GM21367 (cell line): ENCODE measurements around the gene ZNF562.

Source experiments
- ATAC-seq: cut with Tn5 transposase; IDR thresholded peaks from one replicate; pipeline ENCODE4 v1.9.1; 2021; ENCODE audit not compliant: unreplicated experiment

The ZNF562 gene

DNA sequence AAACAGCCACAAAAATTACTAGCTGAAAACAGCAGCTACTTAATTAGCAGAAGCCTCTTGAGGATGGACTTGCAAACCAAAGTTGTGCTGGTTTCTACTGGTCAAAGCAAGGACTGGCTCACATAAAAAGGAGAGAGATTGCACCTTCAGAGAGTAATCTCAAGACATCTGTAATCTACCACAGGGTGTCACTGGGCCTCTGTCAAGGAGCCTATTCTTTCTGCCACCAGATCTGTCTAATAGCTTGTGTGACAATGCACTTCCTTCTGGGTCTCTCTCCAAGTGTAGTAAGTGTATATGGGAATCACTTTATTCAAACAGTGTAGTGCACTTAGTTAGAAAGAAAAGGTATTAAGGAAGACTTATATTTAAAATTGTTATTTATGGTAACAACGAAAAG lies 29.4 kb downstream of the ZNF562 start:
- ATAC-seq, result no peak

DNA sequence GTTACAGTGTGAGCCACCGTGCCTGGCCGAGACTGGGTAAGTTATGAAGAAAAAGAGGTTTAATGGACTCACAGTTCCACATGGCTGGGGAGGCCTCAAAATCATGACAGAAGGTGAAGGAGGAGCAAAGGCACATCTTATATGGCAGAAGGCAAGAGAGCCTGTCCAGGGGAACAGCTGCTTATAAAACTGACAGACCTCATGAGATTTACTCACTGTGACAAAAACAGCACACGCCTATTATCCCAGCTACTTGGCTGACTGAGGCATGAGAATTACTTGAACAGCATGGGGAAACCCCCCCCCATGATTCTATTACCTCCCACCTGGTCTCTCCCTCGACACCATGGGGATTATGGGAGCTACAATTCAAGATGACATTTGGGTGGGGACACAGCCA lies 30.4 kb downstream of the ZNF562 start:
- no peak for ATAC-seq

DNA sequence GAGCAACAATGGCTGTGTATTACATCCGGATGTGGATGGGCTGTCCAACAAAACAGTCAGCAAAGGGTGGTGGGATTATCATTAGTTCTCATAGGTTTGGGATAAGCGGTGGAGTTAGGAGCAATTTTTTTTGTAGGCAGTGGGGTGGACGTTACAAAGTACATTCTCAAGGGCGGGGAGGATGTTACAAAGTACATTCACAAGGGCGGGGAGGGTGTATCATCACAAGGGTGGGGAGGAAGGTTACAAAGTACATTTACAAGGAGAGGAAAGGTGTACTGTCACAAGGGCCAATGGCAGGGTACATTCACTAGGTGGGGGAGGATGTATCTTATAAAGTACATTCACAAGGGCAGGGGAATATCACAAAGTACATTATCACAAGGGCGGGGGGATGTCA lies 33.1 kb downstream of the ZNF562 start:
- ATAC-seq, result no peak

DNA sequence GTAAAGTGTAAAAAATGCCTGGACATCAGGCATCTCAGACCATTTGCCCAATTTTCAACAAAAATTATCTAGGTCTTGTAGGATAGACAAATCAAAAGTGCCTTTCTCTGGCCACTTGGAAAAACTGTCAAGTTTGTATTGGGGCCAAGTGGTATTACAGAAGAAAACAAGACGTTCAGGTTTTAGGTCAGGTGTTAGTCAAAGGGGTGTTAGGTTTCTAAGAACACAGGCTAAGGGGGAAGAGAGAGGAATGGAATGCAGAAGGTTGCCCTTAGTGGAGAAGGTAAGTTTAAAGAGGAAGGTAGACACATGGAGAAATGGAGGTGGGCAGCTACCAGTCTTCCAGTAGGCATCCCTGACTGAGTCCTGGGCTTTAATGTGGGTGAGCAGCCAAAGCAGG lies 33.9 kb downstream of the ZNF562 start:
- no peak for ATAC-seq

DNA sequence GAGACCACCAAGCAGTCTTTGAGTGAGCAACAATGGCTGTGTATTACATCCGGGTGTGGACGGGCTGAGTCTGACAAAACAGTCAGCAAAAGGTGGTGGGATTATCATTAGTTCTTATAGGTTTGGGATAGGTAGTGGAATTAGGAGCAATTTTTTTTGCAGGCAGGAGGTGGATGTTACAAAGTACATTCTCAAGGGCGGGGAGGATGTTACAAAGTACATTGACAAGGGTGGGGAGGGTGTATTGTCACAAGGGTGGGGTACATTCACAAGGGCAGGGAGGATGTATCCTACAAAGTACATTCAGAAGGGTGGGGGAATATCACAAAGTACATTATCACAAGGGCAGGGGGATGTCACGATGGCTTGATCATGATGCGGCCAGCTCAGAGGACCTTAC lies 38.9 kb downstream of the ZNF562 start:
- ATAC-seq, result no peak

DNA sequence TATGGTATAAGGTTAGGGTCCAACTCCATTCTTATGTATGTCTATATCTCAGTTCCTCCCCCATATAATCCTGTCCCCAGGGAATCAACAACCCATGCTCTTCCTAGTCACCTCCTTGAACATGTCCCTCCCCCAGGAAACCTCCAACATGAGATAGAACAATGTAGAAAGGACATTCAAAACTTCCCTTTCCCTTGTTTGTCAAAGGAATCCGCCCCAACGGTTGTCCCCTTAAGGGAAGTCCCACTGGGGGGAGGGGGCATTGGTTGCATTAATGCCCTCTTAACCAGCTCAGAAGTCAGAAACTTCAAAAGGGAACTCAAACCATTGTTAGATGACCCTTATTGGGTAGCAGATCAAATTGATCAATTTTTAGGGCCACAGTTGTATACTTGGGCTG lies 47.0 kb downstream of the ZNF562 start:
- ATAC-seq, result no peak

DNA sequence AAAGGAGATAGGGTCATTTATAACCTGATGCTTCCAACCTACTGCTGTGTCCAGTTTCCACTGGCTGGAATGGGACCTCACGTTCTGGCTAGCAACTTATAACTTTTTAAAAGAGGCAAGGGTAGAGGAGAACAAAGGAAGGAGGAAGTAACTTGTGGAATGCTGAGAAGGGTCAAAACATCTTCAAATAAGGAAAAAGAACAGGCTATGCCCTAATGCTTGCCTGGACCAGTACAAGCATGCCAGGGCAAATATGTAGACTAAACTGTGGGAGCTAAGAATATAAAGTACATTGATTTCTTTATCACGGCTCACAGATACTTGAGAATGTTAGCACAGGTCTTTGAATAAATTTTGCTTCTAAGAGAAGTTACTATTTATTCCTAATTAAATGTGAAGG lies 52.4 kb downstream of the ZNF562 start:
- ATAC-seq, result no peak

DNA sequence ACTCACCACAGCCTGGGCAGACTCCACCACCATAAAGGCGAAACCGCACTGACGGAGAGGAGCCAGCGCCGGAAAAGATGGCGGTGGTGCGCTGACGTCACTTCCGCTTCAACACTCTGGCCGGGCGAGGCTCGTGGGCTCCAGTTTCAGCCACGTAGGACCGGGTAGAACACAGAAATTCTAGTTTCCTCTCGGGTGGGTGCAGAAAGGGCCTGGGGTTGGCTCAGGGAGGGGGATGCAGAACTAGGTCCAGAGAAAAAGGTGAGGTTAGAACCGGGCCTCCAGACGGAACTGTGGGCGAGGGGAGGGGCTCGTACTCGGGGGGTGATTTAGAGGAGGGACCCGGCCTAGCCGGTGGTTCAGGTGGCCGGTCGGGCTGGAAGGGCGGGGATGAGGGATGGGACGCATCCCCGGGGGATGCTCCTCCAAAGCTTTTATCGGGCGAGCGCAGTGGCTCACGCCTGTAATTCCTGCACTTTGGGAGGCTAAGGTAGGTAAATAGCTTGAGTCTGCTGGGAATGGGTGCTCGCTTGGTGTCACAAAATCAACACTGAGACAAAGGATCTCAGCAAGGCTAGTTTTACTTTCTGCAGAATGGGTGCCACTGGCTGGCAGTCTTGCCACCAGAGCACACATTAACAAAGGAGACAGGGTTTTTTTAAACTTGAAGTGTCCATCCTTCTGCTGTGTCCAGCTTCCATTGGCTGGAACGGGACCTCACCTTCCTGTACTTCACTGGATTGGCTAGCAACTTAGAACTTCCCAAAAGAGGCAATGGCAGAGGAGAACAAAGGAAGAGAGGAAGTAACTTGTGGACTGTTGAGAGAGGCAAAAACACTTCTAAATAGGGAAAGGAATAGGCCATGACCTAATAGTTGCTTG lies 53.5 kb downstream of the ZNF562 start, which contains the start of gene ZNF561:
Gene ZNF561, minus strand, starts transcription at position 77 of the 882 bp plus-strand sequence. CDS start 1,776 bp downstream, outside the sequence.
- ATAC-seq, result peak; percentile 70

DNA sequence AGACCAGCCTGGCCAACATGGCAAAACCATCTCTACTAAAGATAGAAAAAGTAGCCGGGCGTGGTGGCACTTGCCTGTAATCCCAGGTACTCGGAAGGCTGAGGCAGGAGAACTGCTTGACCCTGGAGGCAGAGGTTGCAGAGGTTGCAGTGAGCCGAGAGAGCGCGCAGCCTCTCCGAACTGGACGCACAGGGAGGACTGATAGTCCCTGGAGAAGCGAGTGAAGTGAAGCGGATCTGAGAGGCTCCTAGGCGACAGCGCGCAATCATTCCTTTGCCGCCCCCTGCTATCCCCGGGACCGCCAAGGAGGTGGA lies 54.1 kb downstream of the ZNF562 start:
- no peak for ATAC-seq

DNA sequence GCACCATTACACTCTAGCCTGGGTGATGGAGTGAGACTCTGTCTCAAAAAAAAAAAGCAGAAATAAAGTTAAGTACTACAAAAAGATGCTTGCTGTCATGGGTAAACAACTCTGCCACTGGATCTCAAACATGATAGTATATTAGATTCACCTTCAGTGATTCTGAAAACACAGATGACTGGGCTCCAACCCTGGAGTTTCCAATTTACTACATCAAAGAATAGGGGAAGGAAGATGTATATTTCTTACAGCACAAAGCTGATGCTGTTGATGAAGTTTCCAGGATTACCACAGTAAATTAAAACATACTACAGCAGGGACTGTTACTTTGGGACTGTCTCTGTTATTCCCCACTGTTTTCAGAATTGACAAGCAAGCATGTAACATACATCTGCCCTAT lies 59.1 kb downstream of the ZNF562 start:
- no peak for ATAC-seq

DNA sequence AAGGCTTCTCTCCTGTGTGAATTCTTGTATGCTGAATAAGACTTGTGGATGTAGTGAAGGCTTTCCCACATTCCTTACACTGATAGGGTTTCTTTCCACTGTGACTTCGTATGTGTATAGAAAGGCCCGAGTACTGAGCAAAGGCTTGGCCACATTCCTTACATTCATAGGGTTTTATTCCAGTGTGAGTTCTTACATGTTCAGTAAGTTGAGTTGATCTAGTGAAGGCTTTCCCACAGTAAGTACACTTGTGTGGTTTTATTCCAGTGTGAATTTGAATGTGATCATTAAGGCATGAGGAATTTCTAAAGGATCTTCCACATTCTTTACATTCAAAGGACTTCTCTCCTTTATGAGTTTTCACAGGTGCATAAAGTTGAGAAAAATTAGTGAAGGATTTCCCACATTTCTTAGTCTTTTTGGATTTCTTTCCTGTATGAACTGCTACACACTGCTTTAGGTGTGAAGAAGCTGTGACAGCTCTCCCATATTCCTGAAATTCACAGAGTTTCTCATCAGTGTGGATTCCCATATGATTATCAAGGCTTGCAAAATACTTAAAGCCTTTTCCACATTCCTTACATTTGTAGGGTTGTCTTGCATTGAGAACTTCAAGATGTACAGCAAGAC lies 64.3 kb downstream of the ZNF562 start:
- ATAC-seq, result no peak

DNA sequence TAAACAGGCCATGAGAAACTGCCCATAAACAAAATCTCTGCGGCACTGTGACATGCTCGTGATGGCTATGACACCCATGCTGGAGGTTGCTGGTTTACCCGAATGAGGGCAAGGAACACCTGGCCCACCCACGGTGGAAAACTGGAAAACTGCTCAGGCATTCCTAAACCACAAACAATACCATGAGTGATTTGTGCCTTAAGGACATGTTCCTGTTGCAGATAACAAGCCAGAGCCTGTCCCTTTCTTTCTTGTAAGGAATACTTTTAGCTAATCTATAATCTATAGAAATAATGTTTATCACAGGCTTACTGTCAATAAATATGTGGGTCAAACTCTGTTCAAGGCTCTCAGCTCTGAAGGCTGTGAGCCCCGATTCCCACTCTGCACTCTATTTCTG lies 66.0 kb downstream of the ZNF562 start:
- ATAC-seq, result no peak

DNA sequence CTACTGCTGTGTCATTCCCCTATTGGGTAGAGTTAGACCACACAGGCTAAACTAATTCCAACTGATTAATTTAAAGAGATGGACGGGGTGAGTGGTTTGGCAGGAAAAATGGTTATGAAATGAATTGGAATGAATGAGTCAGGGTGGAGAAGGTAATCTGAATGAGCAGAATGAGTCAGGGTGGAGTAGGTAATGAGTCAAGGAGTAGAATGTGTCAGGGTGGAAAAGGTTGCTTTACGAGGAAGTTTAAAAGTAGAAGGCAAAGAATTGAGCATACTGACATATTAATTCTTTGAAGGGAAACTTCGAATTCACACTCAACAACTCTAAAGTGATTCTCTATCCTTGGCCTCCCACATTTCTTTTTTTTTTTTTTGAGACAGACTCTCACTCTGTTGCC lies 77.9 kb downstream of the ZNF562 start:
- ATAC-seq, result no peak
